WERI-Rb-1 (cell line): ENCODE results near the gene NID1.

Experiments used
- DNase-seq: peaks from one replicate; pipeline ENCODE4 v3.0.0-alpha.2; 2020
- H3K27ac ChIP-seq: fragments of 250-450 bp; sonication (Bioruptor Pico); 2 replicates; pipeline ENCODE4 v1.5.1; 2020; ENCODE audit warnings: mild to moderate bottlenecking, moderate library complexity
- H3K27me3 ChIP-seq: fragments of 250-450 bp; sonication (Bioruptor Pico); 2 replicates; pipeline ENCODE4 v1.5.1; 2021; ENCODE audit warnings: mild to moderate bottlenecking, low read depth, moderate library complexity; ENCODE audit not compliant: insufficient read depth, severe bottlenecking
- H3K36me3 ChIP-seq: fragments of 250-450 bp; sonication (Bioruptor Pico); 2 replicates; pipeline ENCODE4 v1.5.1; 2020; ENCODE audit warnings: mild to moderate bottlenecking, moderate library complexity
- H3K4me3 ChIP-seq: 2 replicates; pipeline ENCODE4 v1.5.1; 2011; ENCODE audit warnings: low read depth, mild to moderate bottlenecking, control low read depth, low read length
- H3K9me3 ChIP-seq: fragments of 250-450 bp; sonication (Bioruptor Pico); 2 replicates; pipeline ENCODE4 v1.5.1; 2021; ENCODE audit warnings: mild to moderate bottlenecking, moderate library complexity; ENCODE audit not compliant: severe bottlenecking
- TF ChIP-seq, protein P1 (sequence below): IDR thresholded peaks from 2 replicates; pipeline ENCODE4 v1.5.1; 2011; ENCODE audit warnings: low read depth, mild to moderate bottlenecking, control low read depth, inconsistent platforms, low read length

The NID1 gene

DNA sequence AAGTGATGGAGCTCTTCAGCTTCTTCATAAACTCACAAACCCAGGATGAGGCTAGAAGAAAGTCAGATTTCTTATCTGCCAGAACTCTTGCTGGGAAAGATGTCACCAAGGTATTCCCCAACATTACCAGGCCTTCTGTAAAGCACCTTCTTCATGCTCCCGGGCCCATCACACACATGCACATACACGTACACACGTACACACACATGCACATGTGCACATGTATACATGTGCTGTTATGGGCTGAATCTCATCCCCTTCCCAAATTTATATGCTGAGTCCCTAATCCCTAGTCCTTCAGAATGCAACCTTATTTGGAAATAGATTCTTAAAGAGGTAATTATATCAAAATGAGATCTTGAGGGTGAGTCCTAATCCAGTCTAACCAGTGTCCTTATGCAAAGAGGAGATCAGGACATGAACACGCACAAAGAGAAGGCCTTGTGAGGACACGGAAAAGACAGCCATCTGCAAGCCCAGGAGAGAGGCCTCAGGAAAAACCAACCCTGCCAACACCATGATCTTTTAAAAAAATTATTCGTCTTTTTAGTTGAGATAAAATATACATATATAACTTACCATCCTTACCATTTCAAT lies 121.8 kb downstream of the NID1 start:
- no peak overlapping the region for H3K4me3 ChIP-seq
- peak; percentile 30 for DNase-seq
- no peak overlapping the region for H3K27ac ChIP-seq
- TF ChIP-seq, protein P1, sequence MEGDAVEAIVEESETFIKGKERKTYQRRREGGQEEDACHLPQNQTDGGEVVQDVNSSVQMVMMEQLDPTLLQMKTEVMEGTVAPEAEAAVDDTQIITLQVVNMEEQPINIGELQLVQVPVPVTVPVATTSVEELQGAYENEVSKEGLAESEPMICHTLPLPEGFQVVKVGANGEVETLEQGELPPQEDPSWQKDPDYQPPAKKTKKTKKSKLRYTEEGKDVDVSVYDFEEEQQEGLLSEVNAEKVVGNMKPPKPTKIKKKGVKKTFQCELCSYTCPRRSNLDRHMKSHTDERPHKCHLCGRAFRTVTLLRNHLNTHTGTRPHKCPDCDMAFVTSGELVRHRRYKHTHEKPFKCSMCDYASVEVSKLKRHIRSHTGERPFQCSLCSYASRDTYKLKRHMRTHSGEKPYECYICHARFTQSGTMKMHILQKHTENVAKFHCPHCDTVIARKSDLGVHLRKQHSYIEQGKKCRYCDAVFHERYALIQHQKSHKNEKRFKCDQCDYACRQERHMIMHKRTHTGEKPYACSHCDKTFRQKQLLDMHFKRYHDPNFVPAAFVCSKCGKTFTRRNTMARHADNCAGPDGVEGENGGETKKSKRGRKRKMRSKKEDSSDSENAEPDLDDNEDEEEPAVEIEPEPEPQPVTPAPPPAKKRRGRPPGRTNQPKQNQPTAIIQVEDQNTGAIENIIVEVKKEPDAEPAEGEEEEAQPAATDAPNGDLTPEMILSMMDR = no peak
- no peaks in the 10 kb centered on the region for H3K36me3 ChIP-seq
- H3K27me3 ChIP-seq = no peaks in the 10 kb centered on the region
- H3K9me3 ChIP-seq = no peaks in the 10 kb centered on the region

DNA sequence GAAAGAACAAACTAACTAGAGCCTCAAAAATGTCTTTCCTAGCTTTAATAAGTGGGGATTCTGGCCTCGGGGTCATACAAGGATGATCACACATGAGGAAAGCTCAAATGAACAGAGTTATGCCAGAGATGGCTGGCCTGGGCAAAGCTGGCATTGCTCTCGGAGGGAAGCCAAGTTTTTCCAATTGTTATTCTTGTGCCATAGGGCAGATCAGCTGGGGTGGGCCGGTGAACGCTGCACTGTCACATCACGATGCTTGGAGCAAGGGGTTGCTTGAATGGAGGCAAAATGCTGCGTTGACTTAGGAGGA lies 122.3 kb downstream of the NID1 start:
- Histone ChIP-seq H3K36me3 (no peaks in the 10 kb centered on the region), H3K9me3 (no peaks in the 10 kb centered on the region), H3K4me3 (no peak overlapping the region), H3K27ac (no peak overlapping the region), H3K27me3 (no peaks in the 10 kb centered on the region)
- DNase-seq = no peak
- TF ChIP-seq, protein P1 = no peak

- Histone ChIP-seq H3K36me3 (no peaks in the 10 kb centered on the region), H3K4me3 (no peak overlapping the region), H3K27ac (no peak overlapping the region), H3K27me3 (no peaks in the 10 kb centered on the region), H3K9me3 (no peaks in the 10 kb centered on the region)
- DNase-seq = no peak
- TF ChIP-seq, protein P1 = no peak
Measured at GRCh38 chr1:235941876-235942624, 122.8 kb downstream of the NID1 start.

DNA sequence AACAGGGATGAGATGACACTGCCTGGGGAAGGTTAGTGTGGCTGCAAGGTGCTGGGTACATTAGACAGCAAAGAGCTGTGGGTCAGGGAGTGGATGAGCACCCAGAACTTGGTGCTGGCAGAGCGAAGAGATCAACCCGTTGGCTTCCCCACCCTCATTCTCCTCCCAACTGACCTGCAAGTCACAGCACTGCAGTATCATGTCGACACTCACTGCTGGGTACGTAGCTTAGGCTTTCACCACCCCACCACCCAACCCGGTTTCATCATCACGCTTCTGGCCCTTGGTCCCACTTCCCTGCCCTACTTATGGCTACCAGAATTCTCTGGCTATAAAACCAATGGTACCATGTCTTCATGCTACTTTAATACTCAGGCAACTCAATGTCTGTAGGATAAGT lies 124.6 kb downstream of the NID1 start:
- H3K27ac ChIP-seq = no peak overlapping the region
- H3K27me3 ChIP-seq = no peaks in the 10 kb centered on the region
- no peaks in the 10 kb centered on the region for H3K36me3 ChIP-seq
- no peak for DNase-seq
- TF ChIP-seq, protein P1 = no peak
- H3K9me3 ChIP-seq = no peaks in the 10 kb centered on the region
- no peak overlapping the region for H3K4me3 ChIP-seq

DNA sequence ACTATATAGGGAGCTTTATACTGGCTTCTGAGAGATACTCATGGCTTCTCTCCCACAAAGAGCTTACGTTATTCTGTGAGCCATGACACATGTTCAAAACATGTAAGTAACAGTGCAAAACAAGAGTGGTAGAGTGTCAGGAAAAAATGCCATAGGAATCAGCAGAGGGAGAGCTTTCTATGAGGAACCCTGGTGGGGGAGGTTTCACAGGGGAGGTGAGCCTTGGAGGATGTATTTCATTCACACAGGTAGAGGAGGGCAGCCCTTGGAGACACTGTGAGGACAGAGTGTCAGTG lies 125.5 kb downstream of the NID1 start:
- TF ChIP-seq, protein P1 = no peak
- Histone ChIP-seq H3K27ac (no peak overlapping the region), H3K4me3 (no peak overlapping the region), H3K9me3 (no peaks in the 10 kb centered on the region), H3K36me3 (no peaks in the 10 kb centered on the region), H3K27me3 (no peaks in the 10 kb centered on the region)
- no peak for DNase-seq
